ENCODE measurements around the gene BEND4. TPM values are rescaled to one million over a fixed set of nuclear protein-coding genes. Genes with fewer than 3 reads are reported as not detected.

The BEND4 gene
- total RNA-seq, 2 experiments from 2014 or later, result 1.1 to 1.6 TPM

GRCh38 chr4:42148425-42148824 lies 4.0 kb downstream of the BEND4 start:
- H3K4me3 Mint-ChIP-seq, result no peak overlapping the region
- DNase-seq (no peak), ATAC-seq (no peak)
- H3K4me1 Mint-ChIP-seq (ENCODE audit: low read depth), result peaks cover 14% of the 10 kb centered on the region
- ChIA-PET POLR2A (no interaction called here), CTCF (no interaction called here)
- no peak overlapping the region for H3K27ac Mint-ChIP-seq
- H3K36me3 Mint-ChIP-seq (ENCODE audit: low read depth), result no peaks in the 10 kb centered on the region
- peaks cover 37% of the 10 kb centered on the region for H3K27me3 Mint-ChIP-seq
- no peaks in the 10 kb centered on the region for H3K9me3 Mint-ChIP-seq
- TF ChIP-seq CTCF (IDR thresholded peaks at IDR 0.05), result no peak
- intact Hi-C loops (cut with micrococcal nuclease), result no loop called here

GRCh38 chr4:42144028-42144427 lies 8.4 kb downstream of the BEND4 start:
- H3K4me3 Mint-ChIP-seq, result no peak overlapping the region
- ChIA-PET CTCF (interaction anchor here (1.6 kb wide), 1 partner anchor 11 kb away, joined by 4 read pairs; no protein-coding TSS in a partner anchor), POLR2A (no interaction called here)
- no peaks in the 10 kb centered on the region for H3K9me3 Mint-ChIP-seq
- H3K4me1 Mint-ChIP-seq (ENCODE audit: low read depth), result no peaks in the 10 kb centered on the region
- ATAC-seq, result no peak
- H3K27me3 Mint-ChIP-seq, result peaks cover 10% of the 10 kb centered on the region
- intact Hi-C loops (cut with micrococcal nuclease), result no loop called here
- no peak for TF ChIP-seq CTCF (IDR thresholded peaks at IDR 0.05)
- H3K27ac Mint-ChIP-seq, result no peak overlapping the region
- H3K36me3 Mint-ChIP-seq (ENCODE audit: low read depth), result no peaks in the 10 kb centered on the region
- DNase-seq, result no peak

- no peaks in the 10 kb centered on the region for H3K9me3 Mint-ChIP-seq
- no peaks in the 10 kb centered on the region for H3K4me1 Mint-ChIP-seq (ENCODE audit: low read depth)
- CTCF ChIA-PET, result no interaction called here
- no peak overlapping the region for H3K27ac Mint-ChIP-seq
- no peak for DNase-seq
- peaks cover 6% of the 10 kb centered on the region for H3K27me3 Mint-ChIP-seq
- H3K36me3 Mint-ChIP-seq (ENCODE audit: low read depth), result no peaks in the 10 kb centered on the region
- no peak overlapping the region for H3K4me3 Mint-ChIP-seq
- TF ChIP-seq CTCF (IDR thresholded peaks at IDR 0.05), result no peak
- intact Hi-C loops (cut with micrococcal nuclease), result no loop called here
- no peak for ATAC-seq
- POLR2A ChIA-PET, result no interaction called here
Observed at GRCh38 chr4:42142591-42142990, 9.9 kb downstream of the BEND4 start.

- POLR2A ChIA-PET, result no interaction called here
- H3K36me3 Mint-ChIP-seq (ENCODE audit: low read depth), result no peaks in the 10 kb centered on the region
- intact Hi-C loops (cut with micrococcal nuclease), result no loop called here
- DNase-seq (no peak), ATAC-seq (no peak)
- H3K4me3 Mint-ChIP-seq, result no peak overlapping the region
- H3K4me1 Mint-ChIP-seq (ENCODE audit: low read depth), result no peaks in the 10 kb centered on the region
- H3K9me3 Mint-ChIP-seq, result no peaks in the 10 kb centered on the region
- no peak for TF ChIP-seq CTCF (IDR thresholded peaks at IDR 0.05)
- no peak overlapping the region for H3K27ac Mint-ChIP-seq
- CTCF ChIA-PET, result no interaction called here
- peaks cover 3% of the 10 kb centered on the region for H3K27me3 Mint-ChIP-seq
Observed at GRCh38 chr4:42136371-42136770, 16.1 kb downstream of the BEND4 start.

- intact Hi-C loops (cut with micrococcal nuclease), result no loop called here
- ATAC-seq, result no peak
- no peaks in the 10 kb centered on the region for H3K9me3 Mint-ChIP-seq
Observed at GRCh38 chr4:42133006-42133405, 19.4 kb downstream of the BEND4 start.

More at GRCh38 chr4:42133006-42133405, 19.4 kb downstream of the BEND4 start:
- POLR2A ChIA-PET, result no interaction called here
- no peak for TF ChIP-seq CTCF (IDR thresholded peaks at IDR 0.05)
- Mint-ChIP-seq H3K27ac (no peak overlapping the region), H3K4me1 (ENCODE audit: low read depth) (no peaks in the 10 kb centered on the region), H3K36me3 (ENCODE audit: low read depth) (no peaks in the 10 kb centered on the region), H3K4me3 (no peak overlapping the region), H3K27me3 (no peaks in the 10 kb centered on the region)
- DNase-seq, result no peak
- CTCF ChIA-PET, result no interaction called here

All from activated CD8-positive, alpha-beta T cell treated with anti-CD3 and anti-CD28 coated beads for 36 hours (primary cell).